ENCODE measurements around the gene TENM4. TPM values are rescaled to one million over a fixed set of nuclear protein-coding genes. Genes with fewer than 3 reads are reported as not detected.

The TENM4 gene
- total RNA-seq, 4 donors from 2014 or later, result 0.88 to 61.5 (median 4.0) TPM

GRCh38 chr11:79189055-79189454 is 251.8 kb downstream of the TENM4 start:
- Histone ChIP-seq H3K27me3 (no peaks in the 10 kb centered on the region), H3K27ac (no peak overlapping the region), H3K4me1 (no peaks in the 10 kb centered on the region), H3K4me3 (no peak overlapping the region), H3K36me3 (no peaks in the 10 kb centered on the region), H3K9me3 (no peaks in the 10 kb centered on the region)
- TF ChIP-seq CTCF (IDR thresholded peaks at IDR 0.05), result no peak
- no peak for TF ChIP-seq POLR2A (IDR thresholded peaks at IDR 0.05)
- intact Hi-C loops (cut with DNase I; ENCODE audit: low total_unique reads), result no loop called here
- no peak for DNase-seq

GRCh38 chr11:79186669-79187068 is 254.2 kb downstream of the TENM4 start:
- DNase-seq, result no peak
- Histone ChIP-seq H3K27me3 (no peaks in the 10 kb centered on the region), H3K9me3 (no peaks in the 10 kb centered on the region), H3K27ac (no peak overlapping the region), H3K4me3 (no peak overlapping the region), H3K36me3 (no peaks in the 10 kb centered on the region), H3K4me1 (no peaks in the 10 kb centered on the region)
- intact Hi-C loops (cut with DNase I; ENCODE audit: low total_unique reads), result no loop called here
- no peak for TF ChIP-seq POLR2A (IDR thresholded peaks at IDR 0.05)
- TF ChIP-seq CTCF (IDR thresholded peaks at IDR 0.05), result no peak

- intact Hi-C loops (cut with DNase I; ENCODE audit: low total_unique reads), result no loop called here
- no peak for DNase-seq
- TF ChIP-seq POLR2A (IDR thresholded peaks at IDR 0.05) (no peak), CTCF (IDR thresholded peaks at IDR 0.05) (no peak)
These were observed 255.5 kb downstream of the TENM4 start for GRCh38 chr11:79185351-79185750.

GRCh38 chr11:79184285-79184684 is 256.5 kb downstream of the TENM4 start:
- no peaks in the 10 kb centered on the region for H3K36me3 ChIP-seq
- no peak overlapping the region for H3K27ac ChIP-seq
- H3K4me3 ChIP-seq, result no peak overlapping the region
- H3K27me3 ChIP-seq, result no peaks in the 10 kb centered on the region
- TF ChIP-seq POLR2A (IDR thresholded peaks at IDR 0.05) (no peak), CTCF (IDR thresholded peaks at IDR 0.05) (no peak)
- intact Hi-C loops (cut with DNase I; ENCODE audit: low total_unique reads), result no loop called here
- H3K9me3 ChIP-seq, result no peaks in the 10 kb centered on the region
- DNase-seq, result no peak
- H3K4me1 ChIP-seq, result no peaks in the 10 kb centered on the region

More at GRCh38 chr11:79185351-79185750, 255.5 kb downstream of the TENM4 start:
- Histone ChIP-seq H3K27ac (no peak overlapping the region), H3K4me1 (no peaks in the 10 kb centered on the region), H3K27me3 (no peaks in the 10 kb centered on the region), H3K36me3 (no peaks in the 10 kb centered on the region), H3K4me3 (no peak overlapping the region), H3K9me3 (no peaks in the 10 kb centered on the region)

GRCh38 chr11:79182794-79183193 is 258.0 kb downstream of the TENM4 start:
- no peaks in the 10 kb centered on the region for H3K36me3 ChIP-seq
- H3K9me3 ChIP-seq, result no peaks in the 10 kb centered on the region
- no peak for DNase-seq
- H3K27ac ChIP-seq, result no peak overlapping the region
- no peaks in the 10 kb centered on the region for H3K4me1 ChIP-seq
- no peaks in the 10 kb centered on the region for H3K27me3 ChIP-seq
- H3K4me3 ChIP-seq, result no peak overlapping the region
- TF ChIP-seq CTCF (IDR thresholded peaks at IDR 0.05) (no peak), POLR2A (IDR thresholded peaks at IDR 0.05) (no peak)
- intact Hi-C loops (cut with DNase I; ENCODE audit: low total_unique reads), result no loop called here

All from uterus (tissue), 4 donors.